22Rv1 (cell line): ENCODE measurements around the gene FICD.
A peak's percentile ranks its signal among the peaks of the same experiment; 100 is the strongest.
"Not testable (repeated sequence)": the region's sequence is repeated elsewhere in the genome, so short reads cannot be mapped to it uniquely, and the experiment has no call there.

ENCODE experiments used
- H3K27ac ChIP-seq: fragments of 450-650 bp; 2 replicates; pipeline ENCODE4 v1.5.1; 2017
- ZFX ChIP-seq: fragments of 450-650 bp; IDR thresholded peaks from 2 replicates; pipeline ENCODE4 v1.6.1; 2017; ENCODE audit warnings: antibody characterized with exemption, borderline replicate concordance
- TF ChIP-seq, protein P1 (sequence below): fragments of 450-650 bp; IDR thresholded peaks from 2 replicates; pipeline ENCODE4 v1.5.1; 2017; ENCODE audit warnings: mild to moderate bottlenecking

FICD gene

DNA sequence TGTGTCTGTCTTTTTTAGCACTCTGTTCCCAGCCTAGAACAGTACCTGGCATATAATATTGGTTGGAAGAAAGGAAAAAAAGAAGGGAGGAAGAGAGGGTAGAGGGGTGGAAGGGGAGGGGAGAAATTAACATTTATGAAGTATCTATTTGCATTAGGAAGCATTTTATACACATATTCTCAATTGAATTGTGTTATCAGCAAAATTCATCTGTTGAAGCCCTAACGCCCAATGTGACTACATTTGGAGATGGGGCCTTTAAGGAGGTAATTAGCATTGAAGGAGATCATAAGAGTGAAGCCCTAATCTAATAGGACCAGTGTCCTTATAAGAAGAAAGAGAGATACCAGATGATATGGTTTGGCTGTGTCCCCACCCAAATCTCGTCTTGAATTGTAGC, 30.2 kb upstream of the FICD start:
- TF ChIP-seq, protein P1, sequence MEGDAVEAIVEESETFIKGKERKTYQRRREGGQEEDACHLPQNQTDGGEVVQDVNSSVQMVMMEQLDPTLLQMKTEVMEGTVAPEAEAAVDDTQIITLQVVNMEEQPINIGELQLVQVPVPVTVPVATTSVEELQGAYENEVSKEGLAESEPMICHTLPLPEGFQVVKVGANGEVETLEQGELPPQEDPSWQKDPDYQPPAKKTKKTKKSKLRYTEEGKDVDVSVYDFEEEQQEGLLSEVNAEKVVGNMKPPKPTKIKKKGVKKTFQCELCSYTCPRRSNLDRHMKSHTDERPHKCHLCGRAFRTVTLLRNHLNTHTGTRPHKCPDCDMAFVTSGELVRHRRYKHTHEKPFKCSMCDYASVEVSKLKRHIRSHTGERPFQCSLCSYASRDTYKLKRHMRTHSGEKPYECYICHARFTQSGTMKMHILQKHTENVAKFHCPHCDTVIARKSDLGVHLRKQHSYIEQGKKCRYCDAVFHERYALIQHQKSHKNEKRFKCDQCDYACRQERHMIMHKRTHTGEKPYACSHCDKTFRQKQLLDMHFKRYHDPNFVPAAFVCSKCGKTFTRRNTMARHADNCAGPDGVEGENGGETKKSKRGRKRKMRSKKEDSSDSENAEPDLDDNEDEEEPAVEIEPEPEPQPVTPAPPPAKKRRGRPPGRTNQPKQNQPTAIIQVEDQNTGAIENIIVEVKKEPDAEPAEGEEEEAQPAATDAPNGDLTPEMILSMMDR, result no peak
- TF ChIP-seq ZFX, result no peak
- H3K27ac ChIP-seq, result no peak overlapping the region

- H3K27ac ChIP-seq, result not testable (repeated sequence)
These were observed 29.7 kb upstream of the FICD start for GRCh38 chr12:108485371-108485770.

- H3K27ac ChIP-seq, result not testable (repeated sequence)
These were observed 28.0 kb upstream of the FICD start for GRCh38 chr12:108487029-108487428.

DNA sequence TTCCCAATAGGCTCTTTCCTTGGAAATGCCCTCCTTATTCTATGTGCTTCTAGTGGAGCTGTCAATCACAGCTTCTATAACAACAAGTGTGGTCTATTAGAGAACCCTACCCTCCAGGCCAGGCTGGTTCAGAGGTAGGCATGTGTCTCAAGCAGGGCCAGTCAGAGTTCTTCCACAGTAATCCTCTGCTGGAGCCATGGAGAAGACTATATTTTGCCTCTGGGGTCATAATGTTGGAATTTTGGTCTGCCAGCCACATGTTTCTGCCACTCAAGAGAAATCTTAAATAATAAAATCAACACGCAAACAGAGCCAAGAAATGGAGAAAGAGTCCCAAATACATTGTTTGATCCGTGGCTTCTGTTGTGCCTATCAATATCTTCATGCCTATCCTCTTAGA, 23.8 kb upstream of the FICD start:
- no peak overlapping the region for H3K27ac ChIP-seq
- TF ChIP-seq ZFX, result no peak
- TF ChIP-seq, protein P1, result no peak

- H3K27ac ChIP-seq, result no peak overlapping the region
- TF ChIP-seq, protein P1, result peak; percentile 83
- no peak for TF ChIP-seq ZFX
These were observed 20.0 kb upstream of the FICD start for GRCh38 chr12:108495054-108495453.

DNA sequence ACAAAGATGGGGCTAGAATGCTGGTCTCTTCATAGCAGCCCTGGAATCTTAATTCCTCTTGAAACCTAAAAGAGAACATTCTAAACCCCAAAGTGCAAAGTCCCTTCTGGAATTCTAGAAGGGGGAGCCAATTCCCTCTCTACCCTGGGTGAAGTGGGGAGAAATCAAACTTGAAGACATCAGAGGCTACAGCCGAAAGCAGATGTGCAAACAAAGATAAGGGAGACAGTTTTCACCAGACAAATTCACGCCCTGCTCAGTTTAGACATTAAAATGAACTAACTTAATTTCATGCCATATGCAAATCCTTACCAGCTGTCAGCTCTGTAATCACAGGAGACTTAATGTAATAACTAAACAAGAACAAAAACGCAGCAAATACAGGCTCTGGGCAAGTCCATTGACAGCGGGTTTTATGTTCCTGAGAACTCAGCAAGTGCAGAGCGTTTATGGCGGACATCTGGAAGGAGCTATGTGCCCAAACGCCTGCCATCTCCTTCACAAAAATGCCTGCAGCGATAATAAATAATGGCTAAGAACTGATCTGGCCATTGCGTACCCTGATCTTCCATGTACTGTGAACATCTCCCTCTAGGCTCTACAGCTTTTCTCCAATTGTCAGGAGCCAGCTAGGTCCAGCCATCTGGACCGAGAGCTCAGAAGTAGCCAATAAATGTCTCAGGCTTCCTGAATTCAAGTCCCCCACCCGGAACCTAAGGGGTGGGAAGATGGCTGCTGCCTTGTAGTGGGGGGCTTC, 19.1 kb upstream of the FICD start:
- H3K27ac ChIP-seq, result no peak overlapping the region
- no peak for TF ChIP-seq ZFX
- TF ChIP-seq, protein P1, result no peak

DNA sequence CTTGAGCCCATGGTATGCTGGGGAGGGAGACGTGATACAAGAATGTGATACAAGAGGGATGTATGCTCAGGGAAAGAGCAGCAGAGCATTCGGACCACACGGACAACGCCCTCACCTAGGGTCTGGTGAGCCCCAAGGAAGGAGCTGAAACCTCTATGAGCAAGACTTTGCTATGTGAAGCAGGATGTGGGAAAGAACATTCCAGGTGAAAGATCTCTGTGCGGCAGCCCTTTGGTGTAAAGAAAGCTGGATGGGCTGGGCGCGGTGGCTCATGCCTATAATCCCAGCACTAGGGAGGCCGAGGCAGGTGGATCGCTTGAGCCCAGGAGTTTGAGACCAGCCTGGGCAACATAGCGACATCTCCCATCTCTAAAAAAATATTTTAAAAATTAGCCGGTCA, 16.9 kb upstream of the FICD start:
- H3K27ac ChIP-seq, result no peak overlapping the region
- no peak for TF ChIP-seq ZFX
- TF ChIP-seq, protein P1, result no peak

DNA sequence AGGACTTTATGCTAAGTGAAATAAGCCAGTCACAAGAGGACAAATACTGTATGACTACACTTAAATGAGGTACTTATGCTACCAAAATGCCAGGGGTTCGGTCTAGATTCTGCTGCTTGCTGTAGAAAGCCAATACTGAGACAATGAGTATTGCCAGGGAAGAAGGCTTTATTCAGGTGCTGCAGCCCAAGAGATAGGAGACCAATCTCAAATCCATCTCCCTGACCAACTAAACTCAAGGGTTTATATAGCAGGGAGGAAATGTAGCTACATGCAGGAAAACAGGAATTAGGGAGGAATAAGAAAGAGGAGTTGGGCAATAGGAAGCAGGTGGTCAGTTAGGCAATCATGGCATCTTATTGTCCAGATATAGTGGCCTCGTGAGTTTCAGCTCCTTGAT, 12.2 kb upstream of the FICD start:
- TF ChIP-seq, protein P1, result no peak
- TF ChIP-seq ZFX, result no peak
- H3K27ac ChIP-seq, result no peak overlapping the region
